K562 (cell line): Measurements from ENCODE around the gene KRTAP10-8. TPM values are rescaled to one million over a fixed set of nuclear protein-coding genes. Genes with fewer than 3 reads are reported as not detected.

ENCODE experiments used
- ATAC-seq: fragments of 200-7000 bp; cut with Tn5 transposase; 3 replicates; pipeline ENCODE4 v1.9.1; 2020; ENCODE audit warnings: moderate library complexity
- BruUV-seq: library from RNA; stranded (reverse); fragments of 400-500 nt; replicated peaks from 2 replicates; lab custom pipeline; 2021; lab: Mats Ljungman, UMichigan
- CTCF ChIA-PET: fragments of 300-600 bp; formaldehyde crosslinking; extraction: SDS; loops from one replicate; lab custom pipeline; 2021; ENCODE audit warnings: low intra/inter-chr PET ratio; lab: Yijun Ruan, JAX
- POLR2A ChIA-PET: fragments of 300-600, 350-650 bp; sonication (Branson Sonifier 250); formaldehyde crosslinking; extraction: SDS; loops from one replicate; lab custom pipeline; 2021; ENCODE audit warnings: antibody characterized with exemption, inconsistent platforms; lab: Yijun Ruan, JAX
- DNase-seq, 4 experiments: peaks; one replicate each; pipeline versions ENCODE4 v3.0.0 to v3.0.0-alpha.2; 2011 to 2018; ENCODE audit warnings: low spot score in 3 of 4, mixed read lengths in 3 of 4; ENCODE audit errors: extremely low read depth in 1 of 4
- FAIRE-seq: peaks from 2 replicates; lab custom pipeline; 2011; peaks lifted over from hg19 to GRCh38; lab: Jason Lieb, UNC
- H2AFZ ChIP-seq: 2 replicates; pipeline ENCODE4 v1.6.0; 2011; ENCODE audit warnings: low read depth, low read length, control low read depth, inconsistent platforms
- H3K27ac ChIP-seq: fragments of 200-600 bp; 3 replicates; pipeline ENCODE4 v1.8.0; 2011; ENCODE audit warnings: low read depth, mild to moderate bottlenecking, control low read depth, inconsistent platforms, low read length, moderate library complexity, mixed read lengths; ENCODE audit errors: extremely low read depth
- H3K27me3 ChIP-seq, 2 experiments: fragments of 300-600 bp in 1 of 2; 2 replicates in 1 of 2; 3 replicates in 1 of 2; pipeline versions ENCODE4 v1.6.0 to v1.8.0; 2011; ENCODE audit warnings: inconsistent platforms in 2 of 2, low read length in 2 of 2, mild to moderate bottlenecking in 1 of 2, mixed read lengths in 1 of 2, moderate library complexity in 1 of 2; ENCODE audit not compliant: control insufficient read depth in 2 of 2, insufficient read depth in 2 of 2
- H3K36me3 ChIP-seq: fragments of 300-600 bp; 3 replicates; pipeline ENCODE4 v1.8.0; 2011; ENCODE audit warnings: mild to moderate bottlenecking, low read length, inconsistent platforms; ENCODE audit not compliant: control insufficient read depth, insufficient read depth
- H3K4me1 ChIP-seq, 2 experiments: fragments of 200-600 bp in 1 of 2; replicated peaks in 1 of 2; 2 replicates in 1 of 2; 3 replicates in 1 of 2; pipeline versions ENCODE4 v1.5.1 to v1.8.0; 2011; ENCODE audit warnings: inconsistent platforms in 2 of 2, low read length in 2 of 2, mild to moderate bottlenecking in 1 of 2, mixed read lengths in 1 of 2, moderate library complexity in 1 of 2; ENCODE audit not compliant: control insufficient read depth in 2 of 2, insufficient read depth in 2 of 2
- H3K4me2 ChIP-seq: 2 replicates; pipeline ENCODE4 v1.6.1; 2011; ENCODE audit warnings: low read length, control low read depth, inconsistent platforms, mixed read lengths; ENCODE audit not compliant: insufficient read depth
- H3K4me3 ChIP-seq: fragments of 200-600 bp; sonication (generic), shearing (Covaris generic); 2 replicates; pipeline ENCODE4 v1.5.1; 2016; ENCODE audit warnings: control low read depth, inconsistent platforms
- H3K79me2 ChIP-seq: fragments of 200-600 bp; 3 replicates; pipeline ENCODE4 v1.8.0; 2011; ENCODE audit warnings: low read length, inconsistent platforms; ENCODE audit not compliant: control insufficient read depth, insufficient read depth
- H3K9ac ChIP-seq, 2 experiments: 2 replicates each; pipeline versions ENCODE4 v1.6.0 to v1.6.1; 2011; ENCODE audit warnings: low read depth in 2 of 2, low read length in 2 of 2, control low read depth in 1 of 2, inconsistent platforms in 1 of 2, mild to moderate bottlenecking in 1 of 2, mixed read lengths in 1 of 2; ENCODE audit not compliant: insufficient read depth in 1 of 2
- H3K9me1 ChIP-seq: one replicate; pipeline ENCODE4 v1.6.0; 2011; ENCODE audit warnings: inconsistent platforms, mild to moderate bottlenecking, low read length, moderate library complexity; ENCODE audit not compliant: control insufficient read depth, insufficient read depth
- H3K9me3 ChIP-seq: replicated peaks from 2 replicates; pipeline ENCODE4 v1.5.1; 2011; ENCODE audit warnings: low read depth, low read length, inconsistent platforms; ENCODE audit not compliant: control insufficient read depth, insufficient read depth
- H4K20me1 ChIP-seq: replicated peaks from 2 replicates; pipeline ENCODE4 v1.6.1; 2011; ENCODE audit warnings: low read length, inconsistent platforms, mixed read lengths; ENCODE audit not compliant: control insufficient read depth, insufficient read depth
- FOXA1 ChIP-seq: fragments of 450-650 bp; IDR thresholded peaks from 2 replicates; pipeline ENCODE4 v1.6.1; 2016; ENCODE audit warnings: mild to moderate bottlenecking, borderline replicate concordance
- GABPB1 ChIP-seq: sonication (generic); formaldehyde crosslinking; IDR thresholded peaks from 2 replicates; pipeline ENCODE4 v1.8.0; 2022; ENCODE audit warnings: mild to moderate bottlenecking, missing genetic modification reagents
- HNRNPL ChIP-seq: fragments of 200-400 bp; formaldehyde crosslinking; IDR thresholded peaks from 2 replicates; pipeline ENCODE4 v1.6.1; 2017; ENCODE audit warnings: low read depth, mild to moderate bottlenecking, low read length
- KLF13 ChIP-seq: fragments of 450-650 bp; IDR thresholded peaks from 2 replicates; pipeline ENCODE4 v1.6.1; 2016; ENCODE audit warnings: missing genetic modification characterization, low read depth, mild to moderate bottlenecking, missing compliant biosample characterization, moderate library complexity, borderline replicate concordance
- NBN ChIP-seq: fragments of 450-650 bp; IDR thresholded peaks from 2 replicates; pipeline ENCODE4 v1.6.1; 2016; ENCODE audit warnings: low read depth, mild to moderate bottlenecking
- NEUROD1 ChIP-seq: fragments of 150-350 bp; IDR thresholded peaks from 2 replicates; pipeline ENCODE4 v1.6.1; 2014; ENCODE audit warnings: borderline replicate concordance, low read length, low read depth; ENCODE audit not compliant: partially characterized antibody
- NFIX ChIP-seq: fragments of 250-450 bp; sonication (Bioruptor Pico); IDR thresholded peaks from 2 replicates; pipeline ENCODE4 v1.4.0; 2020; ENCODE audit warnings: low read depth, mild to moderate bottlenecking, moderate library complexity
- SAP30 ChIP-seq: fragments of 200-600 bp; sonication (generic); IDR thresholded peaks from 2 replicates; pipeline ENCODE4 v1.6.1; 2012; ENCODE audit warnings: borderline replicate concordance, low read depth, mild to moderate bottlenecking, moderate library complexity, low read length, control low read depth, inconsistent platforms; ENCODE audit not compliant: insufficient read depth, poor library complexity, severe bottlenecking
- SMARCE1 ChIP-seq: fragments of 450-650 bp; IDR thresholded peaks from 2 replicates; pipeline ENCODE4 v1.7.1; 2016; ENCODE audit warnings: mild to moderate bottlenecking
- ZC3H4 ChIP-seq: sonication (generic); formaldehyde crosslinking; IDR thresholded peaks from 2 replicates; pipeline ENCODE4 v1.9.0; 2021; ENCODE audit warnings: missing genetic modification reagents, borderline replicate concordance
- ZNF140 ChIP-seq: fragments of 250-450 bp; sonication (Bioruptor Pico); IDR thresholded peaks from 2 replicates; pipeline ENCODE4 v1.8.0; 2021; ENCODE audit warnings: moderate library complexity, mild to moderate bottlenecking, inconsistent platforms
- ZNF184 ChIP-seq: sonication (generic); formaldehyde crosslinking; IDR thresholded peaks from 2 replicates; pipeline ENCODE4 v1.5.0; 2020; ENCODE audit warnings: missing genetic modification reagents
- ZNF282 ChIP-seq: sonication (generic); formaldehyde crosslinking; IDR thresholded peaks from 2 replicates; pipeline ENCODE4 v1.8.1; 2023; ENCODE audit warnings: missing genetic modification reagents
- ZNF589 ChIP-seq: fragments of 200-800 bp; sonication (Bioruptor generic); IDR thresholded peaks from 2 replicates; pipeline ENCODE4 v1.6.1; 2016; ENCODE audit warnings: low read depth, missing genetic modification characterization, missing compliant biosample characterization
- ZNF644 ChIP-seq: fragments of 200-800 bp; sonication (Bioruptor generic); IDR thresholded peaks from 2 replicates; pipeline ENCODE4 v1.6.1; 2016; ENCODE audit warnings: low read depth, missing genetic modification characterization, missing compliant biosample characterization
- ZNF79 ChIP-seq: fragments of 250-450 bp; sonication (Bioruptor Pico); IDR thresholded peaks from 2 replicates; pipeline ENCODE4 v1.4.0; 2020; ENCODE audit warnings: low read depth, mild to moderate bottlenecking, moderate library complexity
- WGBS: fragments of 100-300 bp; shearing (Covaris generic); methylation state at CpG from one replicate; pipeline ENCODE4 v1.1.6; 2016; ENCODE audit warnings: low coverage, mixed read lengths; ENCODE audit not compliant: insufficient coverage; ENCODE audit errors: missing lambda C conversion rate; 5-methylcytosine and 5-hydroxymethylcytosine counted together
- in situ Hi-C: fragments of 300-500 bp; cut with MboI; formaldehyde crosslinking; loops from 4 replicates; pipeline ENCODE4 v1.15.0; 2018; ENCODE audit warnings: inconsistent platforms, mixed read lengths
- intact Hi-C: fragments of 100-400 bp; cut with micrococcal nuclease; formaldehyde crosslinking; loops from 2 replicates; pipeline ENCODE4 v1.14.2; 2022
- polyA plus RNA-seq, 8 experiments: library from polyadenylated mRNA; depleted of rRNA in 4 of 8; stranded (reverse) in 5 of 8; unstranded in 3 of 8; fragments of >200 nt; fragmentation: Nextera tagmentation in 2 of 8; fragmentation: Illumina TruSeq in 1 of 8; extraction: Ambion mirVana in 2 of 8; extraction: Trizol in 1 of 8; gene quantifications; 2 replicates each; pipeline versions ENCODE4 v1.2.1 to v1.2.3, GENCODE V29; 2011 to 2014; ENCODE audit warnings: inconsistent platforms in 1 of 8, missing spikeins in 1 of 8
- total RNA-seq, 7 experiments: library from RNA; depleted of rRNA in 6 of 7; stranded (reverse); fragments of >200 nt in 6 of 7; fragmentation: Illumina TruSeq in 2 of 7; extraction: Trizol in 2 of 7; gene quantifications; 2 replicates each; pipeline versions ENCODE4 v1.2.1 to v1.2.3, GENCODE V29; 2011 to 2021; ENCODE audit warnings: low replicate concordance in 1 of 7
- TF ChIP-seq, protein P1 (sequence below): fragments of 450-650 bp; formaldehyde crosslinking; IDR thresholded peaks from 2 replicates; pipeline ENCODE4 v1.4.0; 2022; ENCODE audit warnings: missing genetic modification characterization
- TF ChIP-seq, protein P2 (sequence below): sonication (generic); formaldehyde crosslinking; IDR thresholded peaks from 2 replicates; pipeline ENCODE4 v1.8.0; 2022; ENCODE audit warnings: mild to moderate bottlenecking, low read depth, missing genetic modification reagents
- TF ChIP-seq, protein P3 (sequence below): fragments of 450-650 bp; formaldehyde crosslinking; IDR thresholded peaks from 2 replicates; pipeline ENCODE4 v1.4.0; 2020; ENCODE audit warnings: mild to moderate bottlenecking, moderate library complexity

The KRTAP10-8 gene
- total and polyA plus RNA-seq, 9 of the 15 experiments (the other 6 are each of a cell fraction or from before 2014, with no cell fraction given) = not detected

DNA sequence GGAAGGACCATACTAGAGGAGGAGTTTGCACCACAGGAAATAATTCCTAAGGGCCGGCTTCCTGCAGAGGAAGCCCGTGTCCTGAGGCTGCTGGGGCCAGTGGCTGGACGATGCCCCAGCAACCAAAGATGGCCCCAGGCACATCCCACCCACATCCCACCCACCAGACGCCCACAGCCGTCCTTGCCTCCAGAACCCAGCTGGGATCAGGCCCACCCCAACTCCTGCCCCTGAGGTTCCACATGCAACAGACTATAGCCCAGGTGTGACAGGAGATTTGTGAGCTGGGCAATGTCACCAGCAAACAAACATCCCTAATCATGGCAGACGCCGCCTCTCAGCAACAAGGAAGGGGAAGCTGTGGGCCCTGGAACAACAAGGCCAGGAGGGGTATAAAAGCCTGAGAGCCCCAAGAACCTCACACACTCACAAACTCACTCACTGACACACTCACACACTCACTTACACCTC is 14.8 kb downstream of the KRTAP10-8 start, which contains the start of gene KRTAP10-9:
KRTAP10-9 (plus strand) TSS at position 421 of the 471 bp plus-strand sequence. CDS start 79 bp downstream, outside the sequence.
- no peaks in the 10 kb centered on the region for H3K36me3 ChIP-seq
- BruUV-seq = no TSS peak
- H4K20me1 ChIP-seq = no peaks in the 10 kb centered on the region
- peaks cover 0 to 6% of the 10 kb centered on the region in 2 experiments; a peak in 1 of 5 replicates for H3K27me3 ChIP-seq
- DNase-seq (no peak), ATAC-seq (no peak), FAIRE-seq (no peak)
- no peak within 1 kb of the TSS for H3K27ac ChIP-seq
- H2AFZ ChIP-seq = no peak within 1 kb of the TSS
- no peak within 1 kb of the TSS for H3K9ac ChIP-seq
- H3K79me2 ChIP-seq = no peaks in the 10 kb centered on the region
- H3K4me2 ChIP-seq = no peak within 1 kb of the TSS
- WGBS = 0% methylated on average over 7 of the region's 7 CpGs
- no peak within 1 kb of the TSS for H3K4me3 ChIP-seq
- ChIA-PET POLR2A (no interaction called here), CTCF (no interaction called here)
- in situ Hi-C loops (no loop called here), intact Hi-C loops (no loop called here)
- peaks cover 5% of the 10 kb centered on the region; the same call in 1 of the 2 replicates for H3K9me3 ChIP-seq
- H3K9me1 ChIP-seq = no peaks in the 10 kb centered on the region
- H3K4me1 ChIP-seq = no peaks in the 10 kb centered on the region
- TF ChIP-seq, protein P1, sequence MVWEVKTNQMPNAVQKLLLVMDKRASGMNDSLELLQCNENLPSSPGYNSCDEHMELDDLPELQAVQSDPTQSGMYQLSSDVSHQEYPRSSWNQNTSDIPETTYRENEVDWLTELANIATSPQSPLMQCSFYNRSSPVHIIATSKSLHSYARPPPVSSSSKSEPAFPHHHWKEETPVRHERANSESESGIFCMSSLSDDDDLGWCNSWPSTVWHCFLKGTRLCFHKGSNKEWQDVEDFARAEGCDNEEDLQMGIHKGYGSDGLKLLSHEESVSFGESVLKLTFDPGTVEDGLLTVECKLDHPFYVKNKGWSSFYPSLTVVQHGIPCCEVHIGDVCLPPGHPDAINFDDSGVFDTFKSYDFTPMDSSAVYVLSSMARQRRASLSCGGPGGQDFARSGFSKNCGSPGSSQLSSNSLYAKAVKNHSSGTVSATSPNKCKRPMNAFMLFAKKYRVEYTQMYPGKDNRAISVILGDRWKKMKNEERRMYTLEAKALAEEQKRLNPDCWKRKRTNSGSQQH (CRISPR knock-in tag) = no peak
- TF ChIP-seq ZNF589 (CRISPR knock-in tag) (no peak), ZNF79 (CRISPR knock-in tag) (no peak), NBN (no peak), KLF13 (tag) (no peak), ZC3H4 (no peak), FOXA1 (no peak), NFIX (CRISPR knock-in tag) (no peak), ZNF140 (no peak), GABPB1 (CRISPR knock-in tag) (no peak), ZNF184 (CRISPR knock-in tag) (no peak), SAP30 (no peak), ZNF282 (CRISPR knock-in tag) (no peak), HNRNPL (no peak), SMARCE1 (no peak), ZNF644 (tag) (no peak), NEUROD1 (no peak)
- TF ChIP-seq, protein P2, sequence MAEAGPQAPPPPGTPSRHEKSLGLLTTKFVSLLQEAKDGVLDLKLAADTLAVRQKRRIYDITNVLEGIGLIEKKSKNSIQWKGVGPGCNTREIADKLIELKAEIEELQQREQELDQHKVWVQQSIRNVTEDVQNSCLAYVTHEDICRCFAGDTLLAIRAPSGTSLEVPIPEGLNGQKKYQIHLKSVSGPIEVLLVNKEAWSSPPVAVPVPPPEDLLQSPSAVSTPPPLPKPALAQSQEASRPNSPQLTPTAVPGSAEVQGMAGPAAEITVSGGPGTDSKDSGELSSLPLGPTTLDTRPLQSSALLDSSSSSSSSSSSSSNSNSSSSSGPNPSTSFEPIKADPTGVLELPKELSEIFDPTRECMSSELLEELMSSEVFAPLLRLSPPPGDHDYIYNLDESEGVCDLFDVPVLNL = no peak
- TF ChIP-seq, protein P3, sequence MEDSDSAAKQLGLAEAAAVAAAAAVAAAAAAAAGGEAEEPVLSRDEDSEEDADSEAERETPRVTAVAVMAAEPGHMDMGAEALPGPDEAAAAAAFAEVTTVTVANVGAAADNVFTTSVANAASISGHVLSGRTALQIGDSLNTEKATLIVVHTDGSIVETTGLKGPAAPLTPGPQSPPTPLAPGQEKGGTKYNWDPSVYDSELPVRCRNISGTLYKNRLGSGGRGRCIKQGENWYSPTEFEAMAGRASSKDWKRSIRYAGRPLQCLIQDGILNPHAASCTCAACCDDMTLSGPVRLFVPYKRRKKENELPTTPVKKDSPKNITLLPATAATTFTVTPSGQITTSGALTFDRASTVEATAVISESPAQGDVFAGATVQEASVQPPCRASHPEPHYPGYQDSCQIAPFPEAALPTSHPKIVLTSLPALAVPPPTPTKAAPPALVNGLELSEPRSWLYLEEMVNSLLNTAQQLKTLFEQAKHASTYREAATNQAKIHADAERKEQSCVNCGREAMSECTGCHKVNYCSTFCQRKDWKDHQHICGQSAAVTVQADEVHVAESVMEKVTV (CRISPR knock-in tag) = no peak
